Spleen (tissue), 13 donors: ENCODE results near the gene RPUSD1. TPM values are rescaled to one million over a fixed set of nuclear protein-coding genes. Genes with fewer than 3 reads are reported as not detected.
"Not testable (repeated sequence)": the region's sequence is repeated elsewhere in the genome, so short reads cannot be mapped to it uniquely, and the experiment has no call there.

Experiments
- DNase-seq: peaks from one replicate; pipeline ENCODE4 v3.0.0-alpha.2; 2020
- H3K27ac ChIP-seq, 8 donors: fragments of 200-600 bp; sonication (generic) in 7 of 8; 1 replicate in 4 of 8; 2 replicates in 4 of 8; pipeline versions ENCODE4 v1.5.0 to v1.8.0; 2016 to 2021; ENCODE audit warnings: inconsistent platforms in 4 of 8, mild to moderate bottlenecking in 4 of 8, moderate library complexity in 1 of 8
- H3K27me3 ChIP-seq, 7 donors: fragments of 200-600 bp; sonication (generic) in 6 of 7; replicated peaks in 1 of 7; 1 replicate in 4 of 7; 2 replicates in 3 of 7; pipeline versions ENCODE4 v1.5.0 to v1.8.0; 2016 to 2021; ENCODE audit warnings: inconsistent platforms in 3 of 7, mild to moderate bottlenecking in 1 of 7
- H3K36me3 ChIP-seq, 6 donors: fragments of 200-600 bp; sonication (generic) in 5 of 6; 1 replicate in 4 of 6; 2 replicates in 2 of 6; pipeline versions ENCODE4 v1.5.0 to v1.8.0; 2016 to 2021; ENCODE audit warnings: inconsistent platforms in 2 of 6
- H3K4me1 ChIP-seq, 6 donors: fragments of 200-600 bp; sonication (generic) in 5 of 6; 1 replicate in 3 of 6; 2 replicates in 3 of 6; pipeline versions ENCODE4 v1.5.0 to v1.8.0; 2016 to 2021; ENCODE audit warnings: inconsistent platforms in 3 of 6
- H3K4me3 ChIP-seq, 8 donors: fragments of 200-600 bp; sonication (generic) in 7 of 8; 1 replicate in 4 of 8; 2 replicates in 4 of 8; pipeline versions ENCODE4 v1.5.0 to v1.8.0; 2016 to 2021; ENCODE audit warnings: inconsistent platforms in 4 of 8, mild to moderate bottlenecking in 4 of 8, moderate library complexity in 2 of 8
- H3K9me3 ChIP-seq, 8 donors: fragments of 200-600 bp; sonication (generic) in 7 of 8; 1 replicate in 4 of 8; 2 replicates in 4 of 8; pipeline versions ENCODE4 v1.5.0 to v1.8.0; 2016 to 2021; ENCODE audit warnings: inconsistent platforms in 4 of 8
- POLR2A ChIP-seq, 3 donors: fragments of 450-650 bp; IDR thresholded peaks; one replicate each; pipeline ENCODE4 v1.5.1; 2017; ENCODE audit warnings: antibody characterized with exemption in 3 of 3, mild to moderate bottlenecking in 1 of 3
- POLR2AphosphoS5 ChIP-seq, 3 donors: sonication (generic); formaldehyde crosslinking; IDR thresholded peaks; one replicate each; pipeline ENCODE4 v1.5.1; 2017; ENCODE audit warnings: antibody characterized with exemption in 3 of 3
- WGBS, 5 donors: extraction: QIAGEN DNeasy Blood & Tissue Kit in 3 of 5; methylation state at CpG; one replicate each; pipeline versions ENCODE4 v1.1.5 to v1.1.7; 2013 to 2018; 5-methylcytosine and 5-hydroxymethylcytosine counted together
- intact Hi-C: fragments of 100-400 bp; cut with DNase I; formaldehyde crosslinking; loops from one replicate; pipeline ENCODE4 v1.15.0; 2023; ENCODE audit warnings: low total_unique reads
- long read RNA-seq, 2 donors: transcript quantifications; one replicate each; lab custom pipeline, GENCODE V29; 2026
- polyA plus RNA-seq, 3 donors: library from polyadenylated mRNA; stranded (reverse); fragments of 200-250 nt; gene quantifications; one replicate each; pipeline ENCODE4 v1.2.1, GENCODE V29; 2013
- total RNA-seq, 7 donors: library from RNA; depleted of rRNA in 3 of 7; stranded (reverse); fragments of >200 nt in 3 of 7; fragmentation: NEBNext Ultra II Directional in 4 of 7; extraction: Animal tissue kit (Norgen Biotek cat#: 25700) in 4 of 7; gene quantifications; one replicate each; pipeline versions ENCODE4 v1.1.0 to v1.2.1, GENCODE V29; 2016 to 2021
- TF ChIP-seq, protein P1 (sequence below), 11 experiments: fragments of 200-600 bp in 7 of 11; fragments of 450-650 bp in 4 of 11; sonication (generic) in 4 of 11; IDR thresholded peaks in 8 of 11; conservative IDR thresholded peaks in 3 of 11; 1 replicate in 7 of 11; 2 replicates in 4 of 11; pipeline versions ENCODE4 v1.4.0 to v1.8.0; 2016 to 2021; ENCODE audit warnings: antibody characterized with exemption in 11 of 11, inconsistent platforms in 4 of 11, mild to moderate bottlenecking in 1 of 11
- donor health status: healthy with polysubstance abuse.
- donor health status: DM: no; HTN: no; CAD: no; lungs with moderate emphysema.
- donor health status: DM: no; HTN: no; CAD: no.
- donor health status: Bipolar disorder and iron deficiency.
- donor health status: healthy.
- donor health status: DM: no; HTN: no; CAD: no.
- donor health status: DM: yes; HTN: yes; CAD: no.

Gene RPUSD1, protein sequence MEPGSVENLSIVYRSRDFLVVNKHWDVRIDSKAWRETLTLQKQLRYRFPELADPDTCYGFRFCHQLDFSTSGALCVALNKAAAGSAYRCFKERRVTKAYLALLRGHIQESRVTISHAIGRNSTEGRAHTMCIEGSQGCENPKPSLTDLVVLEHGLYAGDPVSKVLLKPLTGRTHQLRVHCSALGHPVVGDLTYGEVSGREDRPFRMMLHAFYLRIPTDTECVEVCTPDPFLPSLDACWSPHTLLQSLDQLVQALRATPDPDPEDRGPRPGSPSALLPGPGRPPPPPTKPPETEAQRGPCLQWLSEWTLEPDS
- total RNA-seq (10 to 100 TPM; 18.8 to 28.7 (median 22.0) TPM), polyA plus RNA-seq (10 to 100 TPM; 17.9 to 34.2 (median 19.9) TPM)
- long read RNA-seq, donor 1, partial matches to known transcripts = 0 of 7 reads
- long read RNA-seq, donor 1, other reads (novel, unspliced or antisense) = 0 of 7 reads
- long read RNA-seq, donor 2, partial matches to known transcripts = 0 of 3 reads
- long read RNA-seq, donor 2, other reads (novel, unspliced or antisense) = 0 of 3 reads

DNA sequence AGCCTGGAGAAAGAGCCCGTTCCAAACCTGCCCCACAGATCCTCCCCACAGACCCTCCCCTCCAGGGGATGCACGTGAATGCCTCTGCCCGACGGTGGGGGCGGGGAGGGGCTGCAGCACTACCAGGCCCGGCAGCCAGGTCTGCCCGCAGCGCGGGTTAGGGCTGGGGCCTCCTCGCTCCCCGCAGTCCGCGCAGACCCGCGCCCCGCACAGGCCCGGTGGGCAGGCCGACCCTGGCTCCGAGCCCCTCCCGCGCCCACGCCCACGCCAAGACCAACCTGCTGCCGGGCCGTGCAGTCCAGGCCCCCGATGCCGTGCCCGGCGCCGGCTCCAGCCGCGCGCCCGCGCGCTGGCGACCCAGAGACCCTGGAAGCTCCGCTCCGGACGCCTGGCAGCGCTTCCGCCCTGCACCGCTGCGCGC is at the start of gene RPUSD1:
Gene RPUSD1 (minus strand): TSS at position 404 of the 421 bp plus-strand sequence. CDS start 644 bp downstream, outside the sequence.
- Histone ChIP-seq H3K4me1 (peaks cover 17 to 45% (median 33%) of the 10 kb centered on the region in 6 donors), H3K9me3 (no peaks in the 10 kb centered on the region), H3K27ac (peak within 1 kb of the TSS; percentile 53 to 90 (median 78)), H3K36me3 (peaks cover 0 to 57% (median 15%) of the 10 kb centered on the region in 6 donors), H3K27me3 (peaks cover 0 to 9% (median 3%) of the 10 kb centered on the region in 7 donors), H3K4me3 (peak within 1 kb of the TSS; percentile 92 to 99 (median 97))
- intact Hi-C loops = loop anchor here (5.0 kb wide), 1 partner anchor 76 kb away; no protein-coding TSS in a partner anchor
- TF ChIP-seq, protein P1, sequence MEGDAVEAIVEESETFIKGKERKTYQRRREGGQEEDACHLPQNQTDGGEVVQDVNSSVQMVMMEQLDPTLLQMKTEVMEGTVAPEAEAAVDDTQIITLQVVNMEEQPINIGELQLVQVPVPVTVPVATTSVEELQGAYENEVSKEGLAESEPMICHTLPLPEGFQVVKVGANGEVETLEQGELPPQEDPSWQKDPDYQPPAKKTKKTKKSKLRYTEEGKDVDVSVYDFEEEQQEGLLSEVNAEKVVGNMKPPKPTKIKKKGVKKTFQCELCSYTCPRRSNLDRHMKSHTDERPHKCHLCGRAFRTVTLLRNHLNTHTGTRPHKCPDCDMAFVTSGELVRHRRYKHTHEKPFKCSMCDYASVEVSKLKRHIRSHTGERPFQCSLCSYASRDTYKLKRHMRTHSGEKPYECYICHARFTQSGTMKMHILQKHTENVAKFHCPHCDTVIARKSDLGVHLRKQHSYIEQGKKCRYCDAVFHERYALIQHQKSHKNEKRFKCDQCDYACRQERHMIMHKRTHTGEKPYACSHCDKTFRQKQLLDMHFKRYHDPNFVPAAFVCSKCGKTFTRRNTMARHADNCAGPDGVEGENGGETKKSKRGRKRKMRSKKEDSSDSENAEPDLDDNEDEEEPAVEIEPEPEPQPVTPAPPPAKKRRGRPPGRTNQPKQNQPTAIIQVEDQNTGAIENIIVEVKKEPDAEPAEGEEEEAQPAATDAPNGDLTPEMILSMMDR (IDR thresholded peaks at IDR 0.05 in 8 of 11, conservative IDR thresholded peaks at IDR 0.05 in 3 of 11) = peak in 4 of 11 experiments; percentile 7 to 19 (median 14)
- TF ChIP-seq POLR2A (IDR thresholded peaks at IDR 0.05) = peak in 1 of 3 donors; percentile 36
- peak in 2 of 3 donors; percentile 50 to 68 for TF ChIP-seq POLR2AphosphoS5 (IDR thresholded peaks at IDR 0.05)
- WGBS, 5 donors = 0 to 2% (median 1%) methylated on average over 10 to 45 of the region's 45 CpGs
- no peak for DNase-seq

DNA sequence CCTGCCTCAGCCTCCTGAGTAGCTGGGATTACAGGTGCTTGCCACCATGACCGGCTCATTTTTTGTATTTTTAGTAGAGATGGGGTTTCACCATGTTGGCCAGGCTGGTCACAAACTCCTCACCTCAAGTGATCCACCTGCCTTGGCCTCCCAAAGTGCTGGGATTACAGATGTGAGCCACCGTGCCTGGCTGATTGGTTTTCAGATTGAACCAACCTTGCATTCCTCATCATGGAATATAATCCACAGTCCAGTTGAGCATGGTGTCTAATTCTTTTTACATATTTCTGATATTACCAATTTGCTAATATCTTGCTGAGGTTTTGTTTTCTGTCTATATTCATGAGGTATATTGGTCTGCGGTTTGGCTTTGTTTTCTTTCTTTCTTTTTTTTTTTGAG is 48.6 kb upstream of the RPUSD1 start:
- intact Hi-C loops, DNase-seq, H3K4me3 ChIP-seq, H3K27ac ChIP-seq, H3K36me3 ChIP-seq: not testable (repeated sequence)
- Histone ChIP-seq H3K9me3 (peaks cover 4 to 42% (median 30%) of the 10 kb centered on the region in 8 donors), H3K4me1 (peaks cover 0 to 15% (median 9%) of the 10 kb centered on the region in 6 donors), H3K27me3 (peaks cover 0 to 48% (median 0%) of the 10 kb centered on the region in 7 donors)
- WGBS, 5 donors = 90 to 95% (median 94%) methylated on average over 3 of the region's 3 CpGs

DNA sequence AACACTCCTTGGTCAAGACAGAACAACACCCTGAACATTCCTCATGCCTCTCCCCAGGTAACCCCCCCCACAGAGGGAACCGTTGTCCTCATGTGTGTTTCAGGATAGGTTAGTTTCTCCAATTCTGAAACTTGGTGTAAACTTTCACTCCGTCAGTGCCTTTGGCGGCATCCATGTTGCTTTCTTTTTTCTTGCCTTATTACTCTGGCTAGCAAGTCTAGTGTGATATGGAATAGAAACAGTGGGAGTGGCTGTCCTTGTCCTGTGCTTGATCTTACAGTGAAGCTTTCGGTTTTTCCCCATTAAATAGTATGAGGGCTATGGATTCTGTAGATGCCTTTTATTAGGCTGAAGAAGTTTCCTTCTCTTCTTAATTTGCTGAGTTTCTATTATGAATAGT is 48.0 kb upstream of the RPUSD1 start:
- H3K9me3 ChIP-seq = peaks cover 4 to 42% (median 30%) of the 10 kb centered on the region in 8 donors

DNA sequence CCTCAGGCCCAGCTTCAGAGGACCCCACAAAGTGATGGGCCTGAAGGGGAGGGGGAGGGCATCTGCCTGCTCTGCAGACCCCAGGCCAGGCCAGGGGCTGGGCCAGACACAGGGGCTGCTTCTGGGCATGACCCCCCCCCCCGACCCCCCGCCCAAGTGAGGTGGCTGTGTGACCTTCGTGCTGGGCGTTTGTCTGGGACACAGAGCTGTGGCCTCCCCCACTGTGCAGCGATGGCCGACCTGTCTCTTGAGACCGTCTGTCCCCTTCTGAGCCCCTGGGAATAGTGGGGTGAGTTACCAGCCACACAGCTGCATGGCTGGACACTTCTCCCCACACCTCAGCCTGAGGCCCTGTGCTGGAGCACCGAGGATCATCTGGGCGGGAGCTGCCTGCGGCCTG is 47.2 kb upstream of the RPUSD1 start:
- peaks cover 0 to 16% (median 7%) of the 10 kb centered on the region in 6 donors for H3K4me1 ChIP-seq
- peaks cover 0 to 48% (median 0%) of the 10 kb centered on the region in 7 donors for H3K27me3 ChIP-seq
- 88 to 96% (median 91%) methylated on average over 6 to 10 of the region's 10 CpGs for WGBS, 5 donors
- H3K9me3 ChIP-seq = peaks cover 4 to 42% (median 30%) of the 10 kb centered on the region in 8 donors
- H3K27ac ChIP-seq = no peak overlapping the region
- DNase-seq = no peak
- no peak for TF ChIP-seq POLR2AphosphoS5 (IDR thresholded peaks at IDR 0.05)
- TF ChIP-seq POLR2A (IDR thresholded peaks at IDR 0.05) = no peak
- TF ChIP-seq, protein P1 (IDR thresholded peaks at IDR 0.05 in 8 of 11, conservative IDR thresholded peaks at IDR 0.05 in 3 of 11) = no peak
- no peak overlapping the region for H3K4me3 ChIP-seq
- H3K36me3 ChIP-seq = no peaks in the 10 kb centered on the region
- intact Hi-C loops = no loop called here

More for the DNA sequence above, 48.0 kb upstream of the RPUSD1 start:
- H3K4me1 ChIP-seq = peaks cover 0 to 15% (median 8%) of the 10 kb centered on the region in 6 donors
- intact Hi-C loops = no loop called here
- H3K4me3 ChIP-seq = no peak overlapping the region
- no peaks in the 10 kb centered on the region for H3K36me3 ChIP-seq
- H3K27me3 ChIP-seq = peaks cover 0 to 48% (median 0%) of the 10 kb centered on the region in 7 donors
- TF ChIP-seq POLR2A (IDR thresholded peaks at IDR 0.05) (no peak), POLR2AphosphoS5 (IDR thresholded peaks at IDR 0.05) (no peak)
- TF ChIP-seq, protein P1 (IDR thresholded peaks at IDR 0.05 in 8 of 11, conservative IDR thresholded peaks at IDR 0.05 in 3 of 11) = no peak
- no peak overlapping the region for H3K27ac ChIP-seq
- no peak for DNase-seq
- WGBS, 5 donors = 86 to 94% (median 90%) methylated on average over 4 of the region's 4 CpGs
